ENCODE data around the gene ZFYVE28.

ZFYVE28 gene

GRCh38 chr4:2285613-2286381, 132.6 kb downstream of the ZFYVE28 start:
- Histone ChIP-seq H3K4me3 (ENCODE audit: low read depth, low read length) (no peak overlapping the region), H3K4me2 (ENCODE audit: low read length) (no peak overlapping the region), H3K79me2 (no peaks in the 10 kb centered on the region), H3K9me3 (ENCODE audit: control insufficient read depth, low read length) (no peaks in the 10 kb centered on the region), H3K4me1 (no peaks in the 10 kb centered on the region), H3K9ac (no peak overlapping the region), H2AFZ (no peak overlapping the region), H3K36me3 (ENCODE audit: control insufficient read depth, insufficient read depth, low read length) (no peaks in the 10 kb centered on the region), H3K27ac (no peak overlapping the region), H3K27me3 (ENCODE audit: control insufficient read depth, insufficient read depth, low read length) (no peaks in the 10 kb centered on the region)
- TF ChIP-seq CTCF (IDR thresholded peaks at IDR 0.05): no peak

DNA sequence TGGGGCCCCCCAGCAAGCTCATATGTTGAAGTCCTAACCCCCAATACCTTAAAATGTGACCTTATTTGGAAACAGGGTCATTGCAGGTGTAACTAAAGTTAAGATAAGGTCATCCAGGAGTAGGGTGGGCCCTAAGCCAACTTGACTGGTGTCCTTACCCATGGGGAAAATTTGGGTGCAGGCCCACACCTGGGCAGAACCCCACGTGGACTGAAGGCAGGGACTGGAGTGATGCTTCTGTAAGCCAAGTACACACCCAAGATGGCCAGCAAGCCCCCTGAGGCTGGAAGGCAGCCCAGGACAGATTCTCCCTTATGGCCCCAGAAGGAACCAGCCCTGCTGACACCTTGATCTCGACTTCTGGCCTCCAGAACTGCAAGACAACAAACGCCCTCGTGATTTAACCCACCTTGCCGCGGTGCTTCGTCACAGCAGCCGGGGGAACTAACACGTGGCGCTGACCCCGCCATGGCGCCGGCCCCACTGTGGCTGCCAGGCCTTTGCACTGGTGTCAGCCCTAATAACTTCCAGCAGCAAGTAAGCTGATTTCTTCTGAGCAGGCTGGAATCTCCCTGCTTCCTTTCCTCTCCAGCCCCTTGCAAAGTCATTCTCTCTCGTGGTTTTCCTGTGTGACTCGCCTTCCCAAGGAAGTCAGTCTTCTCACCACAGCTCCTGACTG, 133.4 kb downstream of the ZFYVE28 start:
- no peak overlapping the region for H3K27ac ChIP-seq
- H3K27me3 ChIP-seq (ENCODE audit: control insufficient read depth, insufficient read depth, low read length): no peaks in the 10 kb centered on the region
- TF ChIP-seq CTCF (IDR thresholded peaks at IDR 0.05): no peak
- no peak overlapping the region for H3K4me3 ChIP-seq (ENCODE audit: low read depth, low read length)
- H3K9me3 ChIP-seq (ENCODE audit: control insufficient read depth, low read length): no peaks in the 10 kb centered on the region
- no peaks in the 10 kb centered on the region for H3K36me3 ChIP-seq (ENCODE audit: control insufficient read depth, insufficient read depth, low read length)
- no peak overlapping the region for H3K4me2 ChIP-seq (ENCODE audit: low read length)
- H2AFZ ChIP-seq: no peak overlapping the region
- no peaks in the 10 kb centered on the region for H3K4me1 ChIP-seq
- H3K79me2 ChIP-seq: no peaks in the 10 kb centered on the region
- no peak overlapping the region for H3K9ac ChIP-seq

DNA sequence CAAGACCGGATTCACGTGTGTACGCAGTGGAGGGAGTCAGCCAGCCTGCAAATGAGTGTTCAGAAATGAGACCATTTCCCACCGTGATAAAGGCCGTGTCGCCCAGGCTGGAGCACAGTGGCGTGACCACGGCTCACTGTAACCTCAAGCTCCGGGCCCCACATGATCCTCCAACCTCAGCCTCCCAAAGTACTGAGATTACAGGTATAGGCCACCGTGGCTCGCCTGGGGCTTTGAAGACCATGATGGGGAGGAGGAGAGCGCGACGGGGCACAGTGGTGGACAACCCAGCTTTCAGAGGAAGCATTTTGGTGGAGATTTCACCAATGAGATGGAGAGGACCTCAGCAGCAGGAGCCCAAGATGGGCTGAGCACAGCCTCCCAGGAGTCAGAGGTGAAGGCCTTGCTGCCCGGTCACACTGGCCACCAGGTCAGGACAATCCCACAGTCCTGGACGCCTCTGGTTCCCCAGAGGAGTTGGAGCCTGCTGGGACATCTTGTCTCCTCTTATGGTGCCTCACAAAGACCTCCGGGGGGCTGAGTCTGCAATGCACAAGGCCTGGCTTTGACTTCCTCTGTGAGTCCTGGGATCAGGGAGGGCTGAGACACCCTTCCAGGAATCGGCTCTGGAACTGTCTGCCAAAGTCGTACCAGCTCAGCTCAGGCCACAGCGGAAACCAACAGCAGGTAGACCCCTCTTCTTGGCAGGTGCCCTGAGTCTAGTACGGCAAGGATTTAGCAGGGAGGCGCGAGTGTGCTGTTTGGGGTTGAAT, 134.1 kb downstream of the ZFYVE28 start:
- H3K27me3 ChIP-seq (ENCODE audit: control insufficient read depth, insufficient read depth, low read length): no peaks in the 10 kb centered on the region
- H3K9ac ChIP-seq: no peak overlapping the region
- no peak overlapping the region for H3K4me3 ChIP-seq (ENCODE audit: low read depth, low read length)
- H3K4me1 ChIP-seq: no peaks in the 10 kb centered on the region
- H3K27ac ChIP-seq: no peak overlapping the region
- H3K79me2 ChIP-seq: no peaks in the 10 kb centered on the region
- TF ChIP-seq CTCF (IDR thresholded peaks at IDR 0.05): no peak
- no peak overlapping the region for H2AFZ ChIP-seq
- H3K4me2 ChIP-seq (ENCODE audit: low read length): no peak overlapping the region
- no peaks in the 10 kb centered on the region for H3K36me3 ChIP-seq (ENCODE audit: control insufficient read depth, insufficient read depth, low read length)
- H3K9me3 ChIP-seq (ENCODE audit: control insufficient read depth, low read length): no peaks in the 10 kb centered on the region

DNA sequence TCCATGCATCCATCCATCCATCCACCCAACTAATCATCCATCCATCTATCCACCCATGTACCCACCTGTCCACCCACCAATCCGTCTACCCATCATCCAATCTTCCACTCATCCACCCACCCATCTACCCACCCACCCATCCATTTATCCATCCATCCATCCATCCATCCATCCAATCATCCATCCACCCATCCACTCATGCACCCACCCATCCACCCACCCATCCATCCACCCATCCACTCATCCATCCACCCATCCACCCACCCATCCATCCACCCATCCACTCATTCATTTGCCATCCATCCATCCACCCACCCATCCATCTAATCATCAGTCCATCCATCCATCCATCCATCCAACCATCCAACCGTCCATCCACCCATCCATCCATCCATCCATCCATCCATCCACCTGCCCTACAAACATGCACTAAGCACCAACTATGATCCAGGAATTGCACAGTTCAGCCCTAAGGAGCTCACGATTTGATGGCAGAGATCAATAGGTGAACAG, 135.2 kb downstream of the ZFYVE28 start:
- no peak overlapping the region for H2AFZ ChIP-seq
- no peaks in the 10 kb centered on the region for H3K4me1 ChIP-seq
- no peak overlapping the region for H3K4me2 ChIP-seq (ENCODE audit: low read length)
- H3K4me3 ChIP-seq (ENCODE audit: low read depth, low read length): no peak overlapping the region
- H3K9ac ChIP-seq: no peak overlapping the region
- H3K27me3 ChIP-seq (ENCODE audit: control insufficient read depth, insufficient read depth, low read length): no peaks in the 10 kb centered on the region
- H3K27ac ChIP-seq: no peak overlapping the region
- H3K36me3 ChIP-seq (ENCODE audit: control insufficient read depth, insufficient read depth, low read length): no peaks in the 10 kb centered on the region
- no peak for TF ChIP-seq CTCF (IDR thresholded peaks at IDR 0.05)
- no peaks in the 10 kb centered on the region for H3K79me2 ChIP-seq
- H3K9me3 ChIP-seq (ENCODE audit: control insufficient read depth, low read length): no peaks in the 10 kb centered on the region
